Tibial nerve (tissue), 3 donors: Measurements from ENCODE around the gene RNF44.

Experiments used
- CTCF ChIP-seq, 5 experiments: fragments of 200-600 bp in 3 of 5; fragments of 450-650 bp in 2 of 5; sonication (generic) in 3 of 5; IDR thresholded peaks; one replicate each; pipeline ENCODE4 v1.5.1; 2016 to 2019; ENCODE audit warnings: antibody characterized with exemption in 5 of 5, mild to moderate bottlenecking in 3 of 5, moderate library complexity in 2 of 5
- POLR2A ChIP-seq, 2 donors: fragments of 450-650 bp; IDR thresholded peaks; one replicate each; pipeline ENCODE4 v1.6.1; 2017; ENCODE audit warnings: antibody characterized with exemption in 2 of 2, mild to moderate bottlenecking in 2 of 2, moderate library complexity in 2 of 2

DNA sequence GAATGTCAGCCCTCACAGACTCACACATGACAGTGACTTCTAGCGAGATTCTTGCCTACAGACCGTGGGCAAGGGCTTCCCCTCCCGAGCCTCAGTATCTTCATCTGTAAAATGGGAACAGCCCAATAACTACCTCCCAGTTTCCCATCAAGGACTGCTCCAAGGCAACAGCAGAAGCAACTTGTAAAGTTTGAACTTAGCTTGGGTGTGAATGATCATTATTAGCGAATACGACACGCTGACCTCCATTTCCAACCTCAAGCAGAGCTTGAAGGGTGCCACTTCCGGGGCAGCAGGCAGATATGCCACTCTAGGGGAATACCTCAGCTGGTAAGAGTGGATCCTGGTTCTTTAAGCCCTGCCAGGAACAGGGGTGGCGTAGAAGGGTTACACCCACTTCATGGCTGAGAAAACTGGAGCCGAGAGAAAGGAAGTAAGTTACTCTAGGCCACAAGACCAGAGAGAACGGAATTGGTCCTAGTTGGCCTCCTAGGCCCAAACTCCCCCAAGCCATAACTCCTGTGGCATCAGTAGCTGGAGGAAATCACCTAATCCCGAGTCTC is 2.0 kb downstream of the RNF44 start:
- TF ChIP-seq CTCF (IDR thresholded peaks at IDR 0.05) (no peak), POLR2A (IDR thresholded peaks at IDR 0.05) (no peak)
